ENCODE measurements around the gene ELP5. TPM values are rescaled to one million over a fixed set of nuclear protein-coding genes. Genes with fewer than 3 reads are reported as not detected.

Gene ELP5
- total and polyA plus RNA-seq, 2 of the 4 experiments (the other 2 are of a cell fraction), result 39.3 to 46.6 TPM

GRCh38 chr17:7229504-7229903, 22.5 kb upstream of the ELP5 start:
- no peaks in the 10 kb centered on the region for H3K27me3 ChIP-seq (ENCODE audit: control insufficient read depth, insufficient read depth, low read length)
- ChIA-PET POLR2A (ENCODE audit: unreplicated experiment) (interaction anchor here (1.3 kb wide), 1 partner anchor 10 kb away, joined by 4 read pairs; the partner anchor contains the start of genes ACADVL and DLG4), CTCF (no interaction called here)
- no peak overlapping the region for H3K4me2 ChIP-seq (ENCODE audit: low read depth, low read length)
- H2AFZ ChIP-seq (replicated peaks; ENCODE audit: low read length, poor library complexity), result no peak overlapping the region
- H3K23ac ChIP-seq (ENCODE audit: low read depth, low read length), result no peak overlapping the region
- H2BK20ac ChIP-seq (ENCODE audit: low read depth, low read length), result no peak overlapping the region
- 91% methylated on average over 11 of the region's 19 CpGs; no CpG with 5 or more reads in 1 of the 2 experiments for WGBS, 2 experiments (ENCODE audit: extremely low coverage in 2 of 2, insufficient read length in 1 of 2)
- intact Hi-C loops (cut with micrococcal nuclease), result no loop called here
- ATAC-seq (ENCODE audit: low read depth), result no peak
- H3K9me3 ChIP-seq (ENCODE audit: control insufficient read depth, insufficient read depth, low read length), result no peaks in the 10 kb centered on the region
- H3K14ac ChIP-seq (replicated peaks; ENCODE audit: low read depth, low read length), result no peak overlapping the region
- no peak overlapping the region for H3K9ac ChIP-seq (ENCODE audit: low read depth, low read length)
- H3K9me1 ChIP-seq (ENCODE audit: insufficient read depth, low read length), result peaks cover 6% of the 10 kb centered on the region
- H2BK15ac ChIP-seq (ENCODE audit: low read depth, low read length), result no peak overlapping the region
- BruUV-seq (replicated peaks), result no TSS peak
- no peak overlapping the region for H4K5ac ChIP-seq (ENCODE audit: low read depth, low read length)
- H3K36me3 ChIP-seq (ENCODE audit: control insufficient read depth, insufficient read depth, low read length), result peaks cover 55% of the 10 kb centered on the region
- peaks cover 31% of the 10 kb centered on the region for H4K20me1 ChIP-seq (ENCODE audit: insufficient read depth, low read length)
- no peak overlapping the region for H4K8ac ChIP-seq (ENCODE audit: low read depth in 2 of 2, low read length in 2 of 2)
- no peak overlapping the region for H3K4ac ChIP-seq (ENCODE audit: low read depth, low read length)
- TF ChIP-seq CHD1 (IDR thresholded peaks at IDR 0.05; ENCODE audit: low read depth, low read length), result no peak
- no peak for TF ChIP-seq MAZ (IDR thresholded peaks at IDR 0.05; ENCODE audit: borderline replicate concordance, low read depth, low read length)
- TF ChIP-seq POLR2A (IDR thresholded peaks at IDR 0.05; ENCODE audit: low read depth, low read length), result no peak
- no peak for TF ChIP-seq ELK1 (IDR thresholded peaks at IDR 0.05; ENCODE audit: borderline replicate concordance, low read depth, low read length)
- TF ChIP-seq RFX5 (IDR thresholded peaks at IDR 0.05; ENCODE audit: low read depth, low read length), result no peak
- no peak for TF ChIP-seq SMC3 (IDR thresholded peaks at IDR 0.05; ENCODE audit: low read depth, low read length)
- TF ChIP-seq FOS (IDR thresholded peaks at IDR 0.05; ENCODE audit: low read depth, low read length), result no peak
- TF ChIP-seq CEBPB (IDR thresholded peaks at IDR 0.05; ENCODE audit: low read depth, low read length), result no peak
- no peak for TF ChIP-seq MAFK (IDR thresholded peaks at IDR 0.05; ENCODE audit: low read depth, low read length)
- no peak for TF ChIP-seq BHLHE40 (IDR thresholded peaks at IDR 0.05; ENCODE audit: low read depth, low read length)
- TF ChIP-seq RCOR1 (IDR thresholded peaks at IDR 0.05; ENCODE audit: insufficient replicate concordance, low read length), result no peak
- no peak for TF ChIP-seq MXI1 (IDR thresholded peaks at IDR 0.05; ENCODE audit: borderline replicate concordance, low read depth, low read length)
- TF ChIP-seq CTCF (conservative IDR thresholded peaks at IDR 0.05; ENCODE audit: low read depth, low read length), result no peak
- TF ChIP-seq NFE2L2 (IDR thresholded peaks at IDR 0.05; ENCODE audit: low read depth, low read length), result no peak
- no peak for TF ChIP-seq RAD21 (IDR thresholded peaks at IDR 0.05; ENCODE audit: low read length)
- TF ChIP-seq USF2 (IDR thresholded peaks at IDR 0.05; ENCODE audit: low read depth, low read length), result no peak
- DNase-seq, result no peak
- H2AK5ac ChIP-seq (ENCODE audit: low read depth, low read length), result no peak overlapping the region
- no peak overlapping the region for H3K56ac ChIP-seq (ENCODE audit: extremely low read depth, insufficient read depth, low read length)
- no peak overlapping the region for H2BK120ac ChIP-seq (ENCODE audit: low read depth, low read length)
- H3K18ac ChIP-seq (ENCODE audit: low read depth, low read length), result no peak overlapping the region
- in situ Hi-C loops (cut with MboI; ENCODE audit: low sequenced_read_pairs), result loop anchor here (25.0 kb wide), 1 partner anchor 933 kb away; the partner anchor contains the start of genes PER1 and VAMP2
- H3K4me1 ChIP-seq (ENCODE audit: control insufficient read depth, insufficient read depth, low read length), result peaks cover under 1% of the 10 kb centered on the region
- no peak overlapping the region for H3K27ac ChIP-seq (ENCODE audit: insufficient read depth, low read length)
- peaks cover 8 to 75% of the 10 kb centered on the region in 2 experiments; a peak in 3 of 4 replicates for H3K79me1 ChIP-seq (ENCODE audit: low read depth in 1 of 2, low read length in 2 of 2)
- H2AK9ac ChIP-seq (replicated peaks; ENCODE audit: low read depth, low read length, poor library complexity), result no peak overlapping the region
- dilution Hi-C loops (cut with HindIII; ENCODE audit: low sequenced_read_pairs, unreplicated experiment), result no loop called here
- no peak overlapping the region for H3K4me3 ChIP-seq (ENCODE audit: insufficient read depth, low read depth, low read length)
- no peak overlapping the region for H4K91ac ChIP-seq (ENCODE audit: insufficient read depth, low read depth, low read length)
- H2BK5ac ChIP-seq (ENCODE audit: low read depth, low read length, poor library complexity, severe bottlenecking), result no peak overlapping the region
